ENCODE measurements around the gene OPA1.

Gene OPA1

DNA sequence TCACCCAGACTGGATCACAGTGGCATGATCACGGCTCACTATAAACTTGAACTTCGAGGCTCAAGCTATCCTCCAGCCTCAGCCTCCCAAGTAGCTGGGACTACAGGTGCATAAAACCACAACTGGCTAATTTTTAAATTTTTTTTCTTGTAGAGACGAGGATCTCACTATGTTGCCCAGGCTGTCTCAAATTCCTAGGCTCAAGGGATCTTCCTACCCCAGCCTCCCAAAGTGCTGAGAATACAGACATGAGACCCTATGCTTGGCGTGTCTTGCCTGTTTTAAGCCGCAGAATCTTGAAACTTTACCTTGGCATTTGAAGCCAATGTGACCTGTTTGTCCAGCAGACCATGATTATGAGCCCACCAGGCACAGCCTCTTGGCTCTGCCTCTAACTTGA, 119.9 kb downstream of the OPA1 start:
- no peak for DNase-seq

- DNase-seq = no peak
Measured at GRCh38 chr3:193714523-193715137, 121.6 kb downstream of the OPA1 start.

DNA sequence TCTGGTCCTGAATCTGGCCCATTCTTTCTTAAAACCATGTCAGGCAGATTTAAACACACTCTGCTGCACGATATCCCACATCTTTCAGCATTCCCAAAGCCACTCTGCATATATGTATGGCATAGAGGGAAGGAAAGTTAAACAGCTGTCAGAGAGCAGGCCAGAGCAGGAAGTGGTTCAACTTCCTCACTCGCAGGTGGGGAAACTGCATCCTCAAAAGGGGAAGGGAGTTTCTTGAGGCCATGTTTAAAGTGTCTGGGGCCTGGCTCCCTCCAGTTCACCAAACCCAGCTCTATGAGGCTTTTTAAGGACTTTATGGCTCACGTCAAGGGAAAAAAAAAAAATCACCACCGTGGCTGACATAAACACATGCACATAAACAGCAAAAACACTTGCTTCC, 123.1 kb downstream of the OPA1 start:
- peak; percentile 72 for DNase-seq

GRCh38 chr3:193719735-193720134, 126.7 kb downstream of the OPA1 start:
- DNase-seq = no peak

GRCh38 chr3:193720169-193720568, 127.2 kb downstream of the OPA1 start:
- DNase-seq = no peak

GRCh38 chr3:193722566-193722965, 129.6 kb downstream of the OPA1 start:
- no peak for DNase-seq

GRCh38 chr3:193727089-193727488, 134.1 kb downstream of the OPA1 start:
- DNase-seq = no peak

- no peak for DNase-seq
Measured at GRCh38 chr3:193728429-193729087, 135.6 kb downstream of the OPA1 start.

- DNase-seq = no peak
Measured at GRCh38 chr3:193729088-193729465, 136.1 kb downstream of the OPA1 start.

DNA sequence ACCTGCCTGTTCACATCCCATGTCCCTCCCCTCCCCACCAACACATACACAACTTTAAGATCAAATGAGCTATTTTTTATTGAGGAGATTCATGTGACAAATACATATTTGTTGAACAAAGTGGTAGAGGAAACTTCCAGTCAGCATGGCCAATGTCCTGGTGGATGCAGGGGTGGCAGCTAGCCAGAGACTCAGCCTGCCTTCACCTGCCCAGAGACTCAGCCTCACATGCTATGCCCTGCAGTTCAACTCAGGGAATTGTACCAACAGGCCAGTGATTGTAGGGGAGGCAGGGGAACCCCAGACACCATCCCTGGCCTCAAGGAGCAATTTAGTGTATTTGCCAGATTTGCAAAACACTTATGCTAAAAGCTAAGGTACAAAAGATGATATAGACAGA, 136.6 kb downstream of the OPA1 start:
- DNase-seq = no peak

DNA sequence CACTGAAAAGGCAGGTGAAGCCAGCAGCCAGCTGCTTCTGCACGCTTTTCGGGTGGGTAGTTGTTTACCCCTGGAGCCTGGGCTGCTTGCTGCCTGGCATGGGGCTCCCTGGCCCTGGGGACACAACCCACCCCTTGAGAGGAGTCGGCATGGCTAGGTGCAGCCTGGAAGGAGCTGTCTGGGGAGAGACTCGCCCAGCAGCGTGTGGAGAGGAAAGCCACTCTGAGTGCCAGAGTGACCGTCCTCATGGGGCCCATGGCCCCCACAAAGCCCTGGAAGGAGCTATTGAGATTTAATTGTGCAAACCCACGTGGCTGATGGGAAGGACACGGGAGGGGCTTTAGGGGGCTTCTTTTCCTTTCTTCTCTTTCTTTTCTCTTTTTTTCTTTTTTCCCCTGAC, 137.5 kb downstream of the OPA1 start:
- no peak for DNase-seq

GRCh38 chr3:193730976-193731375, 138.0 kb downstream of the OPA1 start:
- no peak for DNase-seq

DNA sequence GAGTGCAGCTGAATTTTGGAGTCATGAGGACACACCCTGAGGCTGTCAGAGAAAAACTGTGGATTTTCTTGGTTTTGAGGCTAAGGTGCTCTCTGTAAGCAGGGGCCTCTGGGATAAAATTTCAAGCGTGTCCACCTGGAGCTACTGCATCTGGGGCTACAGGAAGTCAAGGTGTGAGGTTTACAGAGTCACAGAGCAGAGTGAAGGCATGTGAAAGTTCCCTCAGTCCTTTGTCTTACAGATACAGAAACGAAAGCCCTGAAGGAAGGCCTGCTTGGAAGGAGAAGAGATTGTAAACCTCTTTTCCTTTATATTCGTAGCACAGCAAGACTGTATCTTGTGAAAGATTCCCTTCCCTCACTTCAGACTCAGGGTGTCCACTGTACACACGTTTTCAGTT, 138.6 kb downstream of the OPA1 start:
- DNase-seq = no peak

DNA sequence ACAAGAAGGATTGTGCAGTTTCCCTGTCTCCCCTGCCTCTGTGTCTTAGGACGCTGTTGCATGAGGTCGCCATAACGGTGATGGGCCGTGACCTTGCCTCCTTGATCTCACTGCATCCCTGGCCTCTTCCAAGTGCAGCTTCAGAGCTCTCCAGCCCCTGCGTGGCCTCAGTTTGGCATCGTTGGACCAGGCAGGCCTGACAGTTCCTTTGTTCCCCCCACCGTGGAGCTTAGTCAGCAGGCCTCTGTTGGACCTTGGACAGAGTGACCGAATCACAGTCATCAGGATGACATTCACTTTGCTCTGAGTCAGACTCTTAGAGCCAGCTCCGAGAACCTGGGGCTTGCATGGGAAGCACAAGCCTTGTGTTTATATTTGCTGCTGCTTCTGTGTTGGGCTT, 139.4 kb downstream of the OPA1 start:
- no peak for DNase-seq

GRCh38 chr3:193732827-193733226, 139.8 kb downstream of the OPA1 start:
- DNase-seq = no peak

DNA sequence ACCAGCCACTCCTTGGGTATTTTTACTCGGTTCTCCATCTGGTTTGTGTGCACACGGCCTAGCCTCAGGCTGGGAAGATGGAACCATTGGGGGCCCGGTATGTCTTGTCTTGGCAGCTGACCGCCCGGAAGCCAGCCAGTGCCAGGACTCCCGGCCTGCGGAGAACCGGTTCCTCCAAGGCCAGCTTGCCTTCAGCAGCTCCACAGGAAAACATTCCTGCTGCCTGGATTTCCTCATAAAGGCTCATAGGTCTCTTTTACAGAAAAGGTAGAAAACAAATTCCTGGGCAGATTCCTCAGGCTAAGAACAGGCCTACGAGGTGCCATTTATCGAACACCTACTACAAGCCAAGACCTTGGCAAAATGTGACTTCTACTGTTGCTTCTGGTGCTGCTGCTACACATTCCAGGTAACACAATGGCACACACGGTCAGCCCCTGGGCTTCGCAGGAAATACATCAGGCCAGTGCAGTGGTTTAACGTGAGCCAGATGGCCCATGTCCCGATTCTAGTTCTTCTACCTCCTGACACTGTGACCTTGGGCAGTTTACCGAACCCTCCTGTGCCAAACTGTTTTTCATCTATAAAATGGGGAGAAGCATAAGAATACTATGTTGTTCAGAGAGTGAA, 141.8 kb downstream of the OPA1 start:
- DNase-seq = no peak

DNA sequence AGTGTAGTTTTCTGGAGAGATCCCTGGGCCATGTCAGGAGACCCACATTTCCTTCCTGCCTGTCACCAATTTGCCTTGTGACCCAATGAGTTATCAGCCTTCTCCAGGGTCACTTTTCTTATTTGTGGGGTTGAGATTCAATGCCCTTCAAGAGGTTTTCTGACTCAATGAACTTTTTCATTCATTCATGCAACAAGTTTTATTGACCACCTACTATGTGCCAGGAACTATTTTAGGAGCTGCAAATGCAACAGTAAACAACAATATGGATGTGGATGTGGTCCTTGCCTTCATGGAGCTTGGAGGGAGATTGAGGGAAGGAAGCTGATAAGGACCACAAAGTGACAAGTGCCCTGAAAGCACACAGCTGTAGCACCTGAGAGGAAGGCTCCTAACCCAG, 142.8 kb downstream of the OPA1 start:
- no peak for DNase-seq

DNA sequence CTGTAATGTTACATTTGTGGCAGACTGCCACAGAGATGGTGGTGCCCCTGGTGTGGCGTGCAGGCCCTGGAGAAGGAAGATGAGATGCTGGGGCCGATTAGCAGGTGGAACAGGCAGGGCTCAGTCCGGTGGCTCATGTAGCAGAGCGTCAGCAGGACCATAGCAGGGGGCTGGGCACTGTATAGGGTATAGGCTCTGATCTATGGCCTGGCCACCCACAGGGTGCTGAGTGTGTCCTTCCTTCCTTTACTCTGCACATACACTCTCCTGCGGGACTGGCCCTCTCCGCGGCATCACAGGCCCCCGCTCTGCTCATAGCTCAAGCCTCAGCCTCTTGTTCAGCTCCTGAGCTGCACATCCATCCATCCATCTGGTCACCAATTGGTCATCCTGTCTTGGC, 143.6 kb downstream of the OPA1 start:
- DNase-seq = no peak

GRCh38 chr3:193737191-193737751, 144.3 kb downstream of the OPA1 start:
- DNase-seq = no peak

GRCh38 chr3:193742628-193743027, 149.6 kb downstream of the OPA1 start:
- DNase-seq = no peak

DNA sequence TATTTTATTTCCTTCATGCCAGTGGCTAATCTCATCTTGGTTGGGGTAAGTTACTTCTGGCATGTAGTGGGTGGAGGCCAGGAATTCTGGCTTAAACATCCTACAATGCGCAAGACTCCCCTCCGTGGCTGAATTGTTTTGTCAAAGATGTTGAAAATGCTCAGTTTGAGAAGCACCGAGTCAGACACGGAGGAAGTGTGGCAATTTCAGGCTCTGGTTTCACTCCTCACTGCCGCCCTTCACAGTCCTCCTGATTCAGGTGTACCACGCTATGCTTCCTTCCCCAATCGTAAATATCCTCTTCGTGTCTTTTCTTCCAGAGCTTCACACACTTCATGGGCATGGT, 150.7 kb downstream of the OPA1 start:
- peak; percentile 1 for DNase-seq

- no peak for DNase-seq
Measured at GRCh38 chr3:193744048-193744821, 151.2 kb downstream of the OPA1 start.

GRCh38 chr3:193744822-193745684, 152.0 kb downstream of the OPA1 start:
- no peak for DNase-seq
